Measurements from ENCODE around the gene AMOT.

AMOT gene

DNA sequence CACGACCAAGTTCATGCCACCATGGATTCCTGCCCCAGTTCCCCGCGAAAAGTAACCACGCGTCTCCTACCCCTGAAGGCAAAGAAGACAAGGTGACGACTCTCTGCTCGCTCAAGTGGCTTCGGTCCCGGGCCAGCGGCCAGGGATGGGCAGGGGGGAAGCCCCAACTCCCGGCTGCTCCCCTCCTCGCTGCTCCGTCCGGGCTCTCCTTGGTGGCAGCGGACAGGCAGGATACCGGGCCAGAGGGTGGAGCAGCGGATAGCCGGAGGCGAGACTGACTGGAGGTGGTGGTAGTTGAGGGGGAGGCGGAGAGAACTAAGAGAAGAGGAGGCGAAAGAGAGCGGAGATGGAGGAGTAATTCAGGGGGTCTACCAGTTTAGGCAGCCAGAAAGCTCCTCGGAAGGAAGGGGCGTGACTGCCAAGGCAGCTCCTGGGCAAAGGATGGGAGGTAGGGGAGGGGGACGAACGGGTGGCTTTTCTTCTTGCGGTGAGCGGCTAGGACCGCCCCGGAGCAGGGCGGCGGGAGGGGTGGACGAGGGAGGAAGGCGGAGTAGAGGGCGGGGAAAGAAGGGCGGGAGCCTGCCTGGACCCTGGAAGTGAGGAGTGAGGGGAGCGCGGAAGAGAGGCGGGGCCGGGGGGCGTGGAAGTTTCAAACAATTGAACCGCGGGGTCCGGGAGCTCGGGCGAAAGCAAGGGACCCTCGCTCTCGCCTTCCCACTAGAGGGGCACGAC lies at the start of gene AMOT (continued):
- no peak for TF ChIP-seq ZNF391 (tag by site-specific recombination; IDR thresholded peaks at IDR 0.05; ENCODE audit: borderline replicate concordance, low read depth)
- TF ChIP-seq, protein P1, sequence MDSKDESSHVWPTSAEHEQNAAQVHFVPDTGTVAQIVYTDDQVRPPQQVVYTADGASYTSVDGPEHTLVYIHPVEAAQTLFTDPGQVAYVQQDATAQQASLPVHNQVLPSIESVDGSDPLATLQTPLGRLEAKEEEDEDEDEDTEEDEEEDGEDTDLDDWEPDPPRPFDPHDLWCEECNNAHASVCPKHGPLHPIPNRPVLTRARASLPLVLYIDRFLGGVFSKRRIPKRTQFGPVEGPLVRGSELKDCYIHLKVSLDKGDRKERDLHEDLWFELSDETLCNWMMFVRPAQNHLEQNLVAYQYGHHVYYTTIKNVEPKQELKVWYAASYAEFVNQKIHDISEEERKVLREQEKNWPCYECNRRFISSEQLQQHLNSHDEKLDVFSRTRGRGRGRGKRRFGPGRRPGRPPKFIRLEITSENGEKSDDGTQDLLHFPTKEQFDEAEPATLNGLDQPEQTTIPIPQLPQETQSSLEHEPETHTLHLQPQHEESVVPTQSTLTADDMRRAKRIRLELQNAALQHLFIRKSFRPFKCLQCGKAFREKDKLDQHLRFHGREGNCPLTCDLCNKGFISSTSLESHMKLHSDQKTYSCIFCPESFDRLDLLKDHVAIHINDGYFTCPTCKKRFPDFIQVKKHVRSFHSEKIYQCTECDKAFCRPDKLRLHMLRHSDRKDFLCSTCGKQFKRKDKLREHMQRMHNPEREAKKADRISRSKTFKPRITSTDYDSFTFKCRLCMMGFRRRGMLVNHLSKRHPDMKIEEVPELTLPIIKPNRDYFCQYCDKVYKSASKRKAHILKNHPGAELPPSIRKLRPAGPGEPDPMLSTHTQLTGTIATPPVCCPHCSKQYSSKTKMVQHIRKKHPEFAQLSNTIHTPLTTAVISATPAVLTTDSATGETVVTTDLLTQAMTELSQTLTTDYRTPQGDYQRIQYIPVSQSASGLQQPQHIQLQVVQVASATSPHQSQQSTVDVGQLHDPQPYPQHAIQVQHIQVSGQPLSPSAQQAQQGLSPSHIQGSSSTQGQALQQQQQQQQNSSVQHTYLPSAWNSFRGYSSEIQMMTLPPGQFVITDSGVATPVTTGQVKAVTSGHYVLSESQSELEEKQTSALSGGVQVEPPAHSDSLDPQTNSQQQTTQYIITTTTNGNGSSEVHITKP (tag by site-specific recombination; IDR thresholded peaks at IDR 0.05): peak; percentile 86
- no peak for TF ChIP-seq ZNF221 (tag by site-specific recombination; IDR thresholded peaks at IDR 0.05; ENCODE audit: borderline replicate concordance)
- TF ChIP-seq ZBTB8A (tag by site-specific recombination; IDR thresholded peaks at IDR 0.05): no peak
- no peak for TF ChIP-seq ZNF174 (tag by site-specific recombination; IDR thresholded peaks at IDR 0.05)
- peak; percentile 81 for TF ChIP-seq ZNF366 (tag by site-specific recombination; conservative IDR thresholded peaks at IDR 0.05)
- no peak for TF ChIP-seq MZF1 (tag by site-specific recombination; IDR thresholded peaks at IDR 0.05; ENCODE audit: borderline replicate concordance)
- no peak for TF ChIP-seq ZNF654 (tag by site-specific recombination; IDR thresholded peaks at IDR 0.05; ENCODE audit: low read depth)
- TF ChIP-seq, protein P2, sequence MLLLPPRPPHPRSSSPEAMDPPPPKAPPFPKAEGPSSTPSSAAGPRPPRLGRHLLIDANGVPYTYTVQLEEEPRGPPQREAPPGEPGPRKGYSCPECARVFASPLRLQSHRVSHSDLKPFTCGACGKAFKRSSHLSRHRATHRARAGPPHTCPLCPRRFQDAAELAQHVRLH (tag by site-specific recombination; IDR thresholded peaks at IDR 0.05): no peak
- TF ChIP-seq KLF8 (tag by site-specific recombination; IDR thresholded peaks at IDR 0.05): peak; percentile 83; the same call in 1 of the 2 replicates
- TF ChIP-seq, protein P3, sequence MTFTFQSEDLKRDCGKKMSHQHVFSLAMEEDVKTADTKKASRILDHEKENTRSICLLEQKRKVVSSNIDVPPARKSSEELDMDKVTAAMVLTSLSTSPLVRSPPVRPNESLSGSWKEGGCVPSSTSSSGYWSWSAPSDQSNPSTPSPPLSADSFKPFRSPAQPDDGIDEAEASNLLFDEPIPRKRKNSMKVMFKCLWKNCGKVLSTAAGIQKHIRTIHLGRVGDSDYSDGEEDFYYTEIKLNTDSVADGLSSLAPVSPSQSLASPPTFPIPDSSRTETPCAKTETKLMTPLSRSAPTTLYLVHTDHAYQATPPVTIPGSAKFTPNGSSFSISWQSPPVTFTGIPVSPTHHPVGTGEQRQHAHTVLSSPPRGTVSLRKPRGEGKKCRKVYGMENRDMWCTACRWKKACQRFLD (tag by site-specific recombination; IDR thresholded peaks at IDR 0.05): no peak
- no peak for TF ChIP-seq ZNF214 (tag by site-specific recombination; IDR thresholded peaks at IDR 0.05; ENCODE audit: borderline replicate concordance)
- TF ChIP-seq, protein P4, sequence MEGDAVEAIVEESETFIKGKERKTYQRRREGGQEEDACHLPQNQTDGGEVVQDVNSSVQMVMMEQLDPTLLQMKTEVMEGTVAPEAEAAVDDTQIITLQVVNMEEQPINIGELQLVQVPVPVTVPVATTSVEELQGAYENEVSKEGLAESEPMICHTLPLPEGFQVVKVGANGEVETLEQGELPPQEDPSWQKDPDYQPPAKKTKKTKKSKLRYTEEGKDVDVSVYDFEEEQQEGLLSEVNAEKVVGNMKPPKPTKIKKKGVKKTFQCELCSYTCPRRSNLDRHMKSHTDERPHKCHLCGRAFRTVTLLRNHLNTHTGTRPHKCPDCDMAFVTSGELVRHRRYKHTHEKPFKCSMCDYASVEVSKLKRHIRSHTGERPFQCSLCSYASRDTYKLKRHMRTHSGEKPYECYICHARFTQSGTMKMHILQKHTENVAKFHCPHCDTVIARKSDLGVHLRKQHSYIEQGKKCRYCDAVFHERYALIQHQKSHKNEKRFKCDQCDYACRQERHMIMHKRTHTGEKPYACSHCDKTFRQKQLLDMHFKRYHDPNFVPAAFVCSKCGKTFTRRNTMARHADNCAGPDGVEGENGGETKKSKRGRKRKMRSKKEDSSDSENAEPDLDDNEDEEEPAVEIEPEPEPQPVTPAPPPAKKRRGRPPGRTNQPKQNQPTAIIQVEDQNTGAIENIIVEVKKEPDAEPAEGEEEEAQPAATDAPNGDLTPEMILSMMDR (tag by site-specific recombination; IDR thresholded peaks at IDR 0.05): no peak
- no peak for TF ChIP-seq ZNF785 (tag by site-specific recombination; IDR thresholded peaks at IDR 0.05)
- TF ChIP-seq ZNF658 (tag by site-specific recombination; IDR thresholded peaks at IDR 0.05): no peak
- no peak for TF ChIP-seq ZNF776 (tag by site-specific recombination; IDR thresholded peaks at IDR 0.05; ENCODE audit: borderline replicate concordance)
- TF ChIP-seq GLI4 (tag by site-specific recombination; IDR thresholded peaks at IDR 0.05): no peak
- TF ChIP-seq ZNF585B (tag by site-specific recombination; IDR thresholded peaks at IDR 0.05): no peak
- no peak for TF ChIP-seq ZSCAN16 (tag by site-specific recombination; IDR thresholded peaks at IDR 0.05)
- no peak for TF ChIP-seq SCRT1 (tag by site-specific recombination; IDR thresholded peaks at IDR 0.05; ENCODE audit: borderline replicate concordance)
- TF ChIP-seq, protein P5, sequence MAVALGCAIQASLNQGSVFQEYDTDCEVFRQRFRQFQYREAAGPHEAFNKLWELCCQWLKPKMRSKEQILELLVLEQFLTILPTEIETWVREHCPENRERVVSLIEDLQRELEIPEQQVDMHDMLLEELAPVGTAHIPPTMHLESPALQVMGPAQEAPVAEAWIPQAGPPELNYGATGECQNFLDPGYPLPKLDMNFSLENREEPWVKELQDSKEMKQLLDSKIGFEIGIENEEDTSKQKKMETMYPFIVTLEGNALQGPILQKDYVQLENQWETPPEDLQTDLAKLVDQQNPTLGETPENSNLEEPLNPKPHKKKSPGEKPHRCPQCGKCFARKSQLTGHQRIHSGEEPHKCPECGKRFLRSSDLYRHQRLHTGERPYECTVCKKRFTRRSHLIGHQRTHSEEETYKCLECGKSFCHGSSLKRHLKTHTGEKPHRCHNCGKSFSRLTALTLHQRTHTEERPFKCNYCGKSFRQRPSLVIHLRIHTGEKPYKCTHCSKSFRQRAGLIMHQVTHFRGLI (tag by site-specific recombination; IDR thresholded peaks at IDR 0.05): no peak
- peak; percentile 91 for TF ChIP-seq EGR2 (tag by site-specific recombination; IDR thresholded peaks at IDR 0.05; ENCODE audit: low read depth)
- peak; percentile 79; the same call in 1 of the 2 replicates for TF ChIP-seq KLF16 (tag by site-specific recombination; IDR thresholded peaks at IDR 0.05)
- no peak for TF ChIP-seq BCL11B (tag by site-specific recombination; IDR thresholded peaks at IDR 0.05; ENCODE audit: low read depth)
- TF ChIP-seq PRDM1 (tag by site-specific recombination; IDR thresholded peaks at IDR 0.05): no peak
- TF ChIP-seq ZNF426 (tag by site-specific recombination; IDR thresholded peaks at IDR 0.05): no peak
- no peak for TF ChIP-seq YY2 (tag by site-specific recombination; IDR thresholded peaks at IDR 0.05)
- no peak for TF ChIP-seq ZNF621 (tag by site-specific recombination; IDR thresholded peaks at IDR 0.05)
- no peak for TF ChIP-seq ZNF16 (tag by site-specific recombination; IDR thresholded peaks at IDR 0.05; ENCODE audit: low read depth)
- TF ChIP-seq, protein P6, sequence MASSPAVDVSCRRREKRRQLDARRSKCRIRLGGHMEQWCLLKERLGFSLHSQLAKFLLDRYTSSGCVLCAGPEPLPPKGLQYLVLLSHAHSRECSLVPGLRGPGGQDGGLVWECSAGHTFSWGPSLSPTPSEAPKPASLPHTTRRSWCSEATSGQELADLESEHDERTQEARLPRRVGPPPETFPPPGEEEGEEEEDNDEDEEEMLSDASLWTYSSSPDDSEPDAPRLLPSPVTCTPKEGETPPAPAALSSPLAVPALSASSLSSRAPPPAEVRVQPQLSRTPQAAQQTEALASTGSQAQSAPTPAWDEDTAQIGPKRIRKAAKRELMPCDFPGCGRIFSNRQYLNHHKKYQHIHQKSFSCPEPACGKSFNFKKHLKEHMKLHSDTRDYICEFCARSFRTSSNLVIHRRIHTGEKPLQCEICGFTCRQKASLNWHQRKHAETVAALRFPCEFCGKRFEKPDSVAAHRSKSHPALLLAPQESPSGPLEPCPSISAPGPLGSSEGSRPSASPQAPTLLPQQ (tag by site-specific recombination; IDR thresholded peaks at IDR 0.05): no peak
- no peak for TF ChIP-seq KLF10 (tag by site-specific recombination; IDR thresholded peaks at IDR 0.05)
